HepG2 (cell line): ENCODE data around the gene CCT3. TPM values are rescaled to one million over a fixed set of nuclear protein-coding genes. Genes with fewer than 3 reads are reported as not detected.

Source experiments
- GFI1 ChIP-seq: sonication (generic); formaldehyde crosslinking; IDR thresholded peaks from 2 replicates; pipeline ENCODE4 v1.5.0; 2020; ENCODE audit warnings: missing genetic modification reagents, mild to moderate bottlenecking, borderline replicate concordance
- HNF4A ChIP-seq: sonication (generic); formaldehyde crosslinking; IDR thresholded peaks from 2 replicates; pipeline ENCODE4 v1.4.0; 2020; ENCODE audit warnings: missing genetic modification reagents
- JUND ChIP-seq: sonication (generic); formaldehyde crosslinking; IDR thresholded peaks from 2 replicates; pipeline ENCODE4 v1.8.0; 2022; ENCODE audit warnings: mild to moderate bottlenecking, missing genetic modification reagents
- KLF16 ChIP-seq, 2 experiments: sonication (generic) in 1 of 2; formaldehyde crosslinking in 1 of 2; IDR thresholded peaks; 2 replicates each; pipeline versions ENCODE4 v1.6.1 to v1.8.0; 2016 to 2023; ENCODE audit warnings: missing genetic modification reagents in 2 of 2, missing compliant biosample characterization in 1 of 2
- NCOA2 ChIP-seq: sonication (generic); formaldehyde crosslinking; IDR thresholded peaks from 2 replicates; pipeline ENCODE4 v1.8.0; 2022; ENCODE audit warnings: inconsistent platforms
- NR2F6 ChIP-seq, 2 experiments: IDR thresholded peaks; 2 replicates each; pipeline ENCODE4 v1.6.1; 2016; ENCODE audit warnings: antibody characterized with exemption in 1 of 2, mild to moderate bottlenecking in 1 of 2
- RBM39 ChIP-seq: fragments of 200-400 bp; formaldehyde crosslinking; IDR thresholded peaks from one replicate; pipeline ENCODE4 v1.6.1; 2018; ENCODE audit warnings: antibody characterized with exemption, mild to moderate bottlenecking, low read depth, low read length; ENCODE audit not compliant: poor library complexity, severe bottlenecking
- SMAD9 ChIP-seq: sonication (generic); formaldehyde crosslinking; IDR thresholded peaks from 2 replicates; pipeline ENCODE4 v1.5.1; 2020; ENCODE audit warnings: mild to moderate bottlenecking, missing genetic modification reagents
- SOX13 ChIP-seq, 3 experiments: fragments of 450-650 bp in 1 of 3; sonication (generic) in 1 of 3; formaldehyde crosslinking in 1 of 3; IDR thresholded peaks in 2 of 3; conservative IDR thresholded peaks in 1 of 3; 2 replicates each; pipeline versions ENCODE4 v1.5.0 to v1.6.1; 2016 to 2020; ENCODE audit warnings: antibody characterized with exemption in 1 of 3, mild to moderate bottlenecking in 1 of 3, missing compliant biosample characterization in 1 of 3, missing genetic modification reagents in 1 of 3, moderate library complexity in 1 of 3
- SPEN ChIP-seq: sonication (generic); formaldehyde crosslinking; IDR thresholded peaks from 2 replicates; pipeline ENCODE4 v1.5.1; 2020; ENCODE audit warnings: low read depth, mild to moderate bottlenecking, missing genetic modification reagents
- SRY ChIP-seq: sonication (generic); formaldehyde crosslinking; IDR thresholded peaks from 2 replicates; pipeline ENCODE4 v1.8.0; 2022; ENCODE audit warnings: mild to moderate bottlenecking, missing genetic modification reagents
- STAT5B ChIP-seq: sonication (generic); formaldehyde crosslinking; IDR thresholded peaks from 2 replicates; pipeline ENCODE4 v1.4.0; 2020; ENCODE audit warnings: missing genetic modification reagents
- ZMAT3 ChIP-seq: sonication (generic); formaldehyde crosslinking; conservative IDR thresholded peaks from 2 replicates; pipeline ENCODE4 v1.7.0; 2021; ENCODE audit warnings: missing genetic modification reagents
- ZNF235 ChIP-seq: sonication (generic); formaldehyde crosslinking; IDR thresholded peaks from 2 replicates; pipeline ENCODE4 v1.8.1; 2023; ENCODE audit warnings: mild to moderate bottlenecking, missing genetic modification reagents, borderline replicate concordance
- ZNF550 ChIP-seq: sonication (generic); formaldehyde crosslinking; IDR thresholded peaks from 2 replicates; pipeline ENCODE4 v1.4.0; 2020; ENCODE audit warnings: mild to moderate bottlenecking, missing genetic modification reagents, borderline replicate concordance
- ZNF569 ChIP-seq: sonication (generic); formaldehyde crosslinking; IDR thresholded peaks from 2 replicates; pipeline ENCODE4 v1.5.0; 2020; ENCODE audit warnings: mild to moderate bottlenecking, missing genetic modification reagents, moderate library complexity, borderline replicate concordance
- ZNF761 ChIP-seq: sonication (generic); formaldehyde crosslinking; conservative IDR thresholded peaks from 2 replicates; pipeline ENCODE4 v1.4.0; 2020; ENCODE audit warnings: mild to moderate bottlenecking, missing genetic modification reagents
- polyA plus RNA-seq, 8 experiments: library from polyadenylated mRNA; depleted of rRNA in 3 of 8; stranded (reverse) in 7 of 8; unstranded in 1 of 8; fragments of >200 nt; fragmentation: Illumina TruSeq in 4 of 8; extraction: Trizol in 4 of 8; gene quantifications; 2 replicates each; pipeline versions ENCODE4 v1.2.1 to v1.2.3, GENCODE V29; 2011 to 2016; ENCODE audit warnings: low read depth in 4 of 8, missing spikeins in 1 of 8, mixed read lengths in 1 of 8; ENCODE audit not compliant: insufficient read depth in 1 of 8
- total RNA-seq, 5 experiments: library from RNA; depleted of rRNA; stranded (reverse); fragments of >200 nt; fragmentation: Illumina TruSeq; extraction: Trizol; gene quantifications; 2 replicates each; pipeline ENCODE4 v1.2.3, GENCODE V29; 2016; ENCODE audit warnings: low read depth in 1 of 5
- TF ChIP-seq, protein P1 (sequence below): IDR thresholded peaks from 2 replicates; pipeline ENCODE4 v1.6.1; 2016
- TF ChIP-seq, protein P2 (sequence below): IDR thresholded peaks from 2 replicates; pipeline ENCODE4 v1.6.1; 2016; ENCODE audit warnings: missing genetic modification reagents, missing compliant biosample characterization
- TF ChIP-seq, protein P3 (sequence below): sonication (generic); formaldehyde crosslinking; IDR thresholded peaks from 2 replicates; pipeline ENCODE4 v1.4.0; 2020; ENCODE audit warnings: missing genetic modification reagents
- TF ChIP-seq, protein P4 (sequence below): sonication (generic); formaldehyde crosslinking; IDR thresholded peaks from 2 replicates; pipeline ENCODE4 v1.5.1; 2020; ENCODE audit warnings: missing genetic modification reagents, mild to moderate bottlenecking, borderline replicate concordance
- TF ChIP-seq, protein P5 (sequence below): sonication (generic); formaldehyde crosslinking; IDR thresholded peaks from 2 replicates; pipeline ENCODE4 v1.5.0; 2020; ENCODE audit warnings: mild to moderate bottlenecking, missing genetic modification reagents
- TF ChIP-seq, protein P6 (sequence below): sonication (generic); formaldehyde crosslinking; IDR thresholded peaks from 2 replicates; pipeline ENCODE4 v1.4.0; 2020; ENCODE audit warnings: missing genetic modification reagents

The CCT3 gene
- total and polyA plus RNA-seq, 2 of the 13 experiments (the other 11 are each of a cell fraction or from before 2014, with no cell fraction given), result 319 to 615 TPM

DNA sequence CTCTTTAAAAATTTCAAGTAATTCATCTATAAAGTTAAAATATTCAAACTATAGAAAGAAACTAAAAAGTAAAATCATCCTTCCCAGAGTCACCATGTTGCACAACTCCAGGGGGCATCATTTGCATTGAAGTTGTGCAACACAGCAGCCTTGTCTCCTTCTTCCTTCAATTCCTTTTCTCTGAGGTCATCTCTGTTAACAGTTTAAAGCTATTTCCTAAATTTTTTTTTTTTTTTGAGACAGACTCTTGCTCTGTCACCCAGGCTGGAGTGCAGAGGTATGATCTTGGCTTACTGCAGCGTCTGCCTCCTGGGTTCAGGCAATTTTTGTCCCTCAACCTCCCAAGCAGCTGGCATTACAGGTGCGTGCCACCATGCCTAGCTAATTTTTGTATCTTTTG lies 38.1 kb upstream of the CCT3 start (continued):
- TF ChIP-seq SRY (no peak), KLF16 (CRISPR knock-in tag; IDR thresholded peaks at IDR 0.05) (no peak), ZNF235 (CRISPR knock-in tag) (no peak), ZMAT3 (CRISPR knock-in tag) (no peak), SMAD9 (CRISPR knock-in tag) (no peak), GFI1 (CRISPR knock-in tag) (no peak), NR2F6 (IDR thresholded peaks at IDR 0.05) (no peak), NR2F6 (CRISPR knock-in tag; IDR thresholded peaks at IDR 0.05) (0 out of 2 replicates have a peak, but pooled peaks have one; percentile 41), HNF4A (CRISPR knock-in tag) (no peak), ZNF761 (CRISPR knock-in tag) (no peak), ZNF550 (no peak), SOX13 (IDR thresholded peaks at IDR 0.05) (no peak), SOX13 (CRISPR knock-in tag; conservative IDR thresholded peaks at IDR 0.05 in 1 of 2, IDR thresholded peaks at IDR 0.05 in 1 of 2) (0 out of 4 replicates have a peak, but pooled peaks of 1 of the 2 experiments have one; percentile 12), SPEN (CRISPR knock-in tag) (no peak), STAT5B (CRISPR knock-in tag) (no peak), RBM39 (no peak), JUND (CRISPR knock-in tag) (0 out of 2 replicates have a peak, but pooled peaks have one; percentile 56), NCOA2 (CRISPR knock-in tag) (peak; percentile 58), ZNF569 (CRISPR knock-in tag) (no peak)
- TF ChIP-seq, protein P1, sequence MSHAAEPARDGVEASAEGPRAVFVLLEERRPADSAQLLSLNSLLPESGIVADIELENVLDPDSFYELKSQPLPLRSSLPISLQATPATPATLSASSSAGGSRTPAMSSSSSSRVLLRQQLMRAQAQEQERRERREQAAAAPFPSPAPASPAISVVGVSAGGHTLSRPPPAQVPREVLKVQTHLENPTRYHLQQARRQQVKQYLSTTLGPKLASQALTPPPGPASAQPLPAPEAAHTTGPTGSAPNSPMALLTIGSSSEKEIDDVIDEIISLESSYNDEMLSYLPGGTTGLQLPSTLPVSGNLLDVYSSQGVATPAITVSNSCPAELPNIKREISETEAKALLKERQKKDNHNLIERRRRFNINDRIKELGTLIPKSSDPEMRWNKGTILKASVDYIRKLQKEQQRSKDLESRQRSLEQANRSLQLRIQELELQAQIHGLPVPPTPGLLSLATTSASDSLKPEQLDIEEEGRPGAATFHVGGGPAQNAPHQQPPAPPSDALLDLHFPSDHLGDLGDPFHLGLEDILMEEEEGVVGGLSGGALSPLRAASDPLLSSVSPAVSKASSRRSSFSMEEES (CRISPR knock-in tag), result no peak
- TF ChIP-seq, protein P2, sequence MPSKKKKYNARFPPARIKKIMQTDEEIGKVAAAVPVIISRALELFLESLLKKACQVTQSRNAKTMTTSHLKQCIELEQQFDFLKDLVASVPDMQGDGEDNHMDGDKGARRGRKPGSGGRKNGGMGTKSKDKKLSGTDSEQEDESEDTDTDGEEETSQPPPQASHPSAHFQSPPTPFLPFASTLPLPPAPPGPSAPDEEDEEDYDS, result no peak
- TF ChIP-seq, protein P3, sequence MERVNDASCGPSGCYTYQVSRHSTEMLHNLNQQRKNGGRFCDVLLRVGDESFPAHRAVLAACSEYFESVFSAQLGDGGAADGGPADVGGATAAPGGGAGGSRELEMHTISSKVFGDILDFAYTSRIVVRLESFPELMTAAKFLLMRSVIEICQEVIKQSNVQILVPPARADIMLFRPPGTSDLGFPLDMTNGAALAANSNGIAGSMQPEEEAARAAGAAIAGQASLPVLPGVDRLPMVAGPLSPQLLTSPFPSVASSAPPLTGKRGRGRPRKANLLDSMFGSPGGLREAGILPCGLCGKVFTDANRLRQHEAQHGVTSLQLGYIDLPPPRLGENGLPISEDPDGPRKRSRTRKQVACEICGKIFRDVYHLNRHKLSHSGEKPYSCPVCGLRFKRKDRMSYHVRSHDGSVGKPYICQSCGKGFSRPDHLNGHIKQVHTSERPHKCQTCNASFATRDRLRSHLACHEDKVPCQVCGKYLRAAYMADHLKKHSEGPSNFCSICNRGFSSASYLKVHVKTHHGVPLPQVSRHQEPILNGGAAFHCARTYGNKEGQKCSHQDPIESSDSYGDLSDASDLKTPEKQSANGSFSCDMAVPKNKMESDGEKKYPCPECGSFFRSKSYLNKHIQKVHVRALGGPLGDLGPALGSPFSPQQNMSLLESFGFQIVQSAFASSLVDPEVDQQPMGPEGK (CRISPR knock-in tag), result peak; percentile 29; the same call in 1 of the 2 replicates
- TF ChIP-seq, protein P4, sequence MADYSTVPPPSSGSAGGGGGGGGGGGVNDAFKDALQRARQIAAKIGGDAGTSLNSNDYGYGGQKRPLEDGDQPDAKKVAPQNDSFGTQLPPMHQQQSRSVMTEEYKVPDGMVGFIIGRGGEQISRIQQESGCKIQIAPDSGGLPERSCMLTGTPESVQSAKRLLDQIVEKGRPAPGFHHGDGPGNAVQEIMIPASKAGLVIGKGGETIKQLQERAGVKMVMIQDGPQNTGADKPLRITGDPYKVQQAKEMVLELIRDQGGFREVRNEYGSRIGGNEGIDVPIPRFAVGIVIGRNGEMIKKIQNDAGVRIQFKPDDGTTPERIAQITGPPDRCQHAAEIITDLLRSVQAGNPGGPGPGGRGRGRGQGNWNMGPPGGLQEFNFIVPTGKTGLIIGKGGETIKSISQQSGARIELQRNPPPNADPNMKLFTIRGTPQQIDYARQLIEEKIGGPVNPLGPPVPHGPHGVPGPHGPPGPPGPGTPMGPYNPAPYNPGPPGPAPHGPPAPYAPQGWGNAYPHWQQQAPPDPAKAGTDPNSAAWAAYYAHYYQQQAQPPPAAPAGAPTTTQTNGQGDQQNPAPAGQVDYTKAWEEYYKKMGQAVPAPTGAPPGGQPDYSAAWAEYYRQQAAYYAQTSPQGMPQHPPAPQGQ (CRISPR knock-in tag), result no peak
- TF ChIP-seq, protein P5, sequence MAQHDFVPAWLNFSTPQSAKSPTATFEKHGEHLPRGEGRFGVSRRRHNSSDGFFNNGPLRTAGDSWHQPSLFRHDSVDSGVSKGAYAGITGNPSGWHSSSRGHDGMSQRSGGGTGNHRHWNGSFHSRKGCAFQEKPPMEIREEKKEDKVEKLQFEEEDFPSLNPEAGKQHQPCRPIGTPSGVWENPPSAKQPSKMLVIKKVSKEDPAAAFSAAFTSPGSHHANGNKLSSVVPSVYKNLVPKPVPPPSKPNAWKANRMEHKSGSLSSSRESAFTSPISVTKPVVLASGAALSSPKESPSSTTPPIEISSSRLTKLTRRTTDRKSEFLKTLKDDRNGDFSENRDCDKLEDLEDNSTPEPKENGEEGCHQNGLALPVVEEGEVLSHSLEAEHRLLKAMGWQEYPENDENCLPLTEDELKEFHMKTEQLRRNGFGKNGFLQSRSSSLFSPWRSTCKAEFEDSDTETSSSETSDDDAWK, result no peak
- TF ChIP-seq, protein P6, sequence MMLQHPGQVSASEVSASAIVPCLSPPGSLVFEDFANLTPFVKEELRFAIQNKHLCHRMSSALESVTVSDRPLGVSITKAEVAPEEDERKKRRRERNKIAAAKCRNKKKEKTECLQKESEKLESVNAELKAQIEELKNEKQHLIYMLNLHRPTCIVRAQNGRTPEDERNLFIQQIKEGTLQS (CRISPR knock-in tag), result peak; percentile 73; the same call in 1 of the 2 replicates
